GM18858 (cell line): Measurements from ENCODE around the gene ZSCAN5C.
"Not testable (repeated sequence)": the region's sequence is repeated elsewhere in the genome, so short reads cannot be mapped to it uniquely, and the experiment has no call there.

Experiments used
- ATAC-seq: cut with Tn5 transposase; IDR thresholded peaks from one replicate; pipeline ENCODE4 v1.9.1; 2021; ENCODE audit not compliant: unreplicated experiment

Gene ZSCAN5C, protein sequence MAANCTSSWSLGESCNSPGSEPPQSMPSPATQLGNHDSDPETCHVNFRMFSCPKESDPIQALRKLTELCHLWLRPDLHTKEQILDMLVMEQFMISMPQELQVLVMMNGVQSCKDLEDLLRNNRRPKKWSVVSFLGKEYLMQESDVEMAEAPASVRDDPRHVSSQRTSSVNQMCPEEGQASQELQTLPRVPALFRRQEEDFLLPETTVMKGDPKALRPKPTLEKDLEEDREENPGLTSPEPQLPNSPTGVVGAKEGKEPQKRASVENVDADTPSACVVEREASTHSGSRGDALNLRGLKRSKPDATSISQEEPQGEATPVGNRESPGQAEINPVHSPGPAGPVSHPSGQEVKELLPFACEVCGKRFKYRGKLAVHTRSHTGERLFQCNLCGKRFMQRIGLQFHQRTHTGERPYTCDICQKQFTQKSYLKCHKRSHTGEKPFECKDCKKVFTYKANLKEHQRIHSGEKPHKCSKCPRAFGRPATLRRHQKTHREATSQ

DNA sequence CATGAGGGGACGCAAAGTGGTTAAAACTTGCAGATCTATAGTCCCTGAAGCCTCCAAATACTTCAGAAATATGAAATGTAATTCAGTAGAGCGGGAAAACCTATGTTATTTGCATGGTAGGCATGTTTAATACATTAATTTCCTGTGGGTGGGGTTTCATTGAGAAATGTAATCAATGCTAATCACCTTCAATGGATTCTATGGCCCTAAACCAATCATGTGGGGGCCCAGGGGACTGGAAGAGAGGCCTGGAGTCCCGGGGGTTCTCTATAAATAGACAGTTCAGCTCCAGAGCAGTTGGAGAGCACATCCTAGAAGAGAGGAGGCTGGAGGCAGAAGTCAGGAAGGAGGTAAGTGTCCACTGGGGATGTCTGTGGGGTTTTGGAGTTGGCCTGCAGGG lies at the start of gene ZSCAN5C:
TSS of gene ZSCAN5C (plus strand) at position 301 of the 400 bp plus-strand sequence. CDS start 3,641 bp downstream, outside the sequence.
- no peak for ATAC-seq

DNA sequence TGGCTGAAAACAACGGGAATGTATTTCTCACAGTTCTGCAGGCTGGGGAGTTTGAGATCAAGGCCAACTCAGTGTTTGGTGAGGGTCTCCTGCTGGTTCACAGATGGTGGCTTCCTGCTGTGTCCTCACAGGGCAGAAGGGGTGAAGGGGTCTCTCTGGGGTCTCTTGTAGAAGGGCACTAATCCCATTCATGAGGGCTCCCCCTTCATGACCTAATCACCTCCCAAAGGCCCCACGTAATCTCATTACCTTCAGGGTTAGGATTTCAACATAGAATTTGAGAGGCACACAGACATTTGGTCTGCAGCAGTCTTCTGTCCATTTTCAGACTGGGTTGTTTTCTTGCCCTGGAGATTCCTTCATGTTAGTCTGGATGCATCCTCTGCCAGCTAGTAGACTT lies 49.4 kb upstream of the ZSCAN5C start:
- ATAC-seq, result no peak

DNA sequence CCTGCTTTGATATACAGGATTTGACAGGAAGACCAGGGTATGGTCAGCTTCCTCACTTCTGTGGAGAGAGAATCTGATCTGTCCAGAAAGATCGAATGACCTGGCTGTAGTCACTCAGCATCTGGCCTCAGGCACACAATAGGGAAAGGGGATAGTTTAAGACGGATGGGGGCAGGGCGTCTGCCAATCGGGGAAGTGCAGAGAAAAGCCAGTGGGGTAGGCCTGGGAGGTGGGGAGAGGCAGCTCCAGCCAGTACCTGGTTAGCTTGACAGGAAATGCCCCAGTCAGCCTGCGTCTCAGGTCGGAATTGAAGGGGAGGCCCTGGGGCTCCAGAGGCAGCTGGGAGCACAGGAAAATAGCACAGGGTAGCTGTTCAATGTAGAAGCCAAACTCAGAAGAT lies 48.6 kb upstream of the ZSCAN5C start:
- no peak for ATAC-seq

DNA sequence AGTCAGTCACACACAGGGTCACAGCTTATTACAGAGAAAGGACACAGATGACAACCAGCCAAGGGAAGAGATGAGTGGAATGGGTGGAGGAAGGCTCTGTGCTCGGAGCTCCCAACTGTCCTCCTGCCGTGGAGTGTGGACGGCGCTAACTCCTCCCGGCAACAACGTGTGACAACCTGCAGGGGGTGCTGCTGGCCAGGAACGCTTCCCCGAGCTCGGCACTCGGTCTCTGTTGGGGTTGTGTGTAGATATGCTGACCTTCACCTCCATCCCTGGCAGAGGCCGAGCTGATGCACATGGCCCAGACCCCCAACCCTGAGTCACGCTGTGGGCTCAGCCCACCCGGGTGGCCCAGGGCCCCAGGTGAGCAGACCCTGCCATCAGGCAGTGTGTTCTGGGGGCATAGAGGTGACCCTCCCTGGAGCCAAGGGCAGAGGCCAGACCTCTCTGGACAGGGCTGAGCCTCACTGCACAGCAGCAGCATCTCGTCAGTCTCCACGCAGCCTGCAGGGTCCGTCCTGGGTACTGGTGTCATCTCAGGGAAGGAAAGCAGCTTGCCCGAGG lies 46.9 kb upstream of the ZSCAN5C start:
- ATAC-seq, result no peak

DNA sequence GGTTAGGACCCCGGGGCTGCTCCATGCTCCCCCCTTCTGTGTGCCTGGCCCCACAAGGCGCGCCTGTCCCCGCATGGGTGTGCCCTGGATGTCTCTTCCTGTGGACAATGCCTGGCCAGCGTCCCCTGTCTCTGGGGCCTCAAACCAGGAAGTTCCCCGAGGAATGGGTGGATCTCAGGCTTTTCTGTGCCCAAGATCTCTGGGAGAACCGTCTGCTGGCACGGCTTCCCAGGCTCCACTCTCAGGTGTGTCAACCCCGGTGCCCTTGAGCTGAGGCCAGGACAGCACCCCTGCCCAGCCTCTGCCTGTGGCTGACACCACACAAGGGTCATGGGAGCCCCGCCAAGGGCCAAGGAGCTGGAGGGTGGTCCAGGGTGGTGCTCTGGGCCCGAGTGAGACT lies 45.3 kb upstream of the ZSCAN5C start:
- ATAC-seq, result no peak

DNA sequence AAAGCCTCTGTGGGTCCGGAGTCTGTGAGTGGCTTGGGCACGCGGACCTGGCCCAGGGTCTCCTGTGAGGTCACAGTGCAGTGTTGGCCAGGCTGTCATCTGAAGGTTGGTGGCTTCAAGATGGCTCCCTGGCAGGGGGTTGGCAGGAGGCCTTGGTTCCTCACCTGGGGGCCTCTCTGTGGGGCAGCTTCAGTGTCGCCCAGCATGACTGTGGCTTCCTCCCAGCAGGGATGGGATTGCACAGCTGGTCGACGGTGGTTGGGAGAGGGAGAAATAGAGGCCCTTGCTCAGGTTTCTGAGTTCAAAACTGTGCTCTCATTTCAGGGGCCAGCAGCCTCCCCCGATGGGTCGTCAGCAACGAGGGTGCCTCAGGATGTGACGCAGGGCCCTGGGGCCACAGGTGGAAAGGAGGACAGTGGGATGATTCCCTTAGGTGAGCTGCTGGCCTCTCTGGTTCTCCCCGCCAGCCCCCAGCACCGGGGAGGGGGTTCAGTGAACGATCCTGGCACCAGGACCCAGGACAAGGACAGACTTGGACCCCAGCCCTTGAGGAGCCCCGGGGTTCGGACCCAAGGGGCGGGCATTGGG lies 43.8 kb upstream of the ZSCAN5C start:
- no peak for ATAC-seq

DNA sequence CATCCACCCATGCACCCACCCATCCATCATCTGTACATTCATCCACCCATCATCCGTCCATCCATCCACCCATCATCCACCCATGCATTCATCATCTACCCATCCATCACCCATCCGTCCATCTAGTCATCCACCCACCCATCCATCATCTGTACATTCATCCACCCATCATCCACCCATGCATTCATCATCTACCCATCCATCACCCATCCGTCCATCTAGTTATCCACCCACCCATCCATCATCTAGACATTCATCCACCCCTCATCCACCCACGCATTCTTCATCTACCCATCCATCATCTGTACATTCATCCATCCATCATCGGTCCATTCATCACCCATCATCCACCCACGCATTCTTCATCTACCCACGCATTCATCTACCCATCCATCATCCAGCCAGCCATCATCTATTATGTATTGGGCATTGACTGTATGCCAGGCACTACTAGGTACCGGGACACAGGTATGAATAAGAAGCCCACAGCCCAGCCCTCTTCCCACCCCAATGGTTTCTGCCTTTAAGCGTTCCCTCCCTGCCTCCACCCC lies 43.0 kb upstream of the ZSCAN5C start:
- ATAC-seq, result no peak

DNA sequence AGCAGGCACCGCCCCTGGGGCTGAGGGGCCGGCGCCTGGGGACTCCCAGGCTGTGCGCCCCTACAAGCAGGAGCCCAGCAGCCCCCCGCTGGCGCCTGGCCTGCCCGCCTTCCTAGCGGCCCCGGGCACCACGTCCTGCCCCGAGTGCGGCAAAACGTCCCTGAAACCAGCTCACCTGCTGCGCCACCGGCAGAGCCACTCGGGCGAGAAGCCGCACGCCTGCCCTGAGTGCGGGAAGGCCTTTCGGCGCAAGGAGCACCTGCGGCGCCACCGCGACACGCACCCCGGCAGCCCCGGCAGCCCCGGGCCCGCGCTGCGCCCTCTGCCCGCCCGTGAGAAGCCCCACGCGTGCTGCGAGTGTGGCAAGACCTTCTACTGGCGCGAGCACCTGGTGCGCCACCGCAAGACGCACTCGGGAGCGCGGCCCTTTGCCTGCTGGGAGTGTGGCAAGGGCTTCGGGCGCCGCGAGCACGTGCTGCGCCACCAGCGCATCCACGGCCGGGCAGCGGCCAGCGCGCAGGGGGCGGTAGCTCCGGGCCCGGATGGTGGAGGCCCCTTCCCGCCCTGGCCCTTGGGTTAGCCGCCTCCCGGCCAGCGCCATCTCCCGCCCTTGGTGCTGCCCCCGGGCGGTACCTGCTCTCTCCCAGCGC lies 42.3 kb upstream of the ZSCAN5C start:
- ATAC-seq, result no peak

DNA sequence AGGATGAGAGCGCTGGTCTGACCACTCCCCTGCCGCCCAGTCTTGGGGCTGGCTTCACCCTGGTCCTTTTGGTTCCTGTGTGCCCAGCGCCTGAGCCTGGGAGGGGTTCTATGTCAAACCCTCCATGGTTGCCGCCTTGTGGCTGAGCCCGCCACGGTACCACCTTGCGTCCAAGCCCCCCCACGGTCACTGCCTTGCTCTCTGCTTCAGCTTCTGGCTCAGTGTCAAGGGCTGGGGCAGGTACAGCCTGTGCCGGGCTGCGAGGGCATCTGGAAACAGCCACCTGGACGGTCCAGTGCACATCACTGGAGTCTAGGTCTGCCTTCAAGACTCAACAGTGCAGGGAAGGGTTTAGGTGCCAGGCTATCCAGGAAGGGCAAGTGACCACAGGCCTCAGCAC lies 40.5 kb upstream of the ZSCAN5C start:
- no peak for ATAC-seq

DNA sequence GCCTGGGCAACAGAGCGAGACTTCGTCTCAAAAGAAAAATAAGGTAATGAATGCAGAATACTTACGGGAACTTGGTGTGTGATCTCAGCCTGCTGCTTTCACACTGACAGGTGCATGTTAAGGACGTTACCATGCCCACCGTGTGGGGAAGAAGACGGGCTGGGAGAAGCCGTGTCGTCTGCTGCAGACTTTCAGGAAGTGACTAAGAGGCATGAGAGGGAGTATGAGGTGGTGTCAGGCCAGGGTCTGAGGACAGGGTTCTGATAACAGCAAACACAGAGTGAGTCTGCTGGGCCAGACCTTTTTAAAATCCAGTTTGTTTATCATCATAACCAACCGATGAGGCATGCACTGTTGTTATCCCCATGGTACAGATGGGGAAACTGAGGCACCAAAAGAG lies 39.8 kb upstream of the ZSCAN5C start:
- no peak for ATAC-seq

DNA sequence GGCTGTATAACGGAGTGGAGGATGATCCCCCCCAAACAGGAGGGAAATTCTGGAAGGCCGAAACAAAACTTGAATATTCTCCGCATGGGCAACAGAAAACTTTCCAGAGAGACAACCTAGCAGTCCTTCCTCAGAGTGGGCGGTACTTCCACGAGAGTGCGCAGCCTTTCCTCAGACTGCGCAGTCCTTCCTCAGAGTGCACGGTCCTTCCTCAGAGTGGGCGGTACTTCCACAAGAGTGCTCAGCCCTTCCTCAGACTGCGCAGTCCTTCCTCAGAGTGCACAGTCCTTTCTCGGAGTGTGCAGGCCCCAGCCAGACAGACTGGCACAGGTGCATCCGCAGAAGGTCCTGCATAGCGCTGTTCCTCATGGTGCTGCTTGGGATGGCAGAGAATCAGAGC lies 39.0 kb upstream of the ZSCAN5C start:
- no peak for ATAC-seq

DNA sequence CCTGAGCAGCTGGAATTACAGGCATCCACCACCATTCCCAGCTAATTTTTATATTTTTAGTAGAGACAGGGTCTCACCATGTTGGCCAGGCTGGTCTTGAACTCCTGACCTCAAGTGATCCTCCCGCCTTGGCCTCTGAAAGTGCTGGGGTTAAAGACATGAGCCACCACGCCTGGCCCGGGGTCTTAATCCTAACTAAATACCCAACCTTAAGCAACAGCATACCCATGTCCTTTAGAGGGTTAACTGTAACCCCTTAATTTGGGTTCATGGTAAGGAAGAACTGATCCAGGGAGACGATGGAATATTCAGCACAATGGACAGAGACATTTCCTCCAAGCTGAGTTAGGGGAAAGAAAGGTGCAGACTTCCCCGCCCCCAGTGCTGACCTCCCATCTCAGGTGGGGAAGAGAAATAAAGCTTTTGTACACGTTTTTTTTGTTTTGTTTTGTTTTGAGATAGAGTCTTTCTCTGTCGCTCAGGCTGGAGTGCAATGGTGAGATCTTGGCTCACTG lies 35.0 kb upstream of the ZSCAN5C start:
- ATAC-seq, result no peak

DNA sequence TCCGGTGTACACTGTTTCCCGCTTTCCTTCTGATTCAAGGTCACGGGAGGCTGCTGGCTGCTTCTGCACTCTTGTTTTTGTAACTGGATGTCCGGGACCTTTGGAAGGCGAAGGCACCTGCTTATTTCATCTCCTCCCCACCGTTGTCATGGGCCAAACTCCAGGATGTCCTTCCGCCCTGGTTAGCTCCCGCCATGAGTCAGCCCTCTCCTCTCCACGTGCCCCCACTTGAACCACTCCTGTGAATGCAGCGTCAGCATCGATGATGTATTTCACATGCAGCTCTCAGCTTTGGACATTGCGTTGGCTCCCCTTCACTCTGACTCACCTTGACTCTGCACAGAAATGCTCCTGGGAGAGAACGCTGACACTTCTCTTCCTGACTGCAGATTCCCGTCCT lies 31.8 kb upstream of the ZSCAN5C start:
- ATAC-seq, result no peak

DNA sequence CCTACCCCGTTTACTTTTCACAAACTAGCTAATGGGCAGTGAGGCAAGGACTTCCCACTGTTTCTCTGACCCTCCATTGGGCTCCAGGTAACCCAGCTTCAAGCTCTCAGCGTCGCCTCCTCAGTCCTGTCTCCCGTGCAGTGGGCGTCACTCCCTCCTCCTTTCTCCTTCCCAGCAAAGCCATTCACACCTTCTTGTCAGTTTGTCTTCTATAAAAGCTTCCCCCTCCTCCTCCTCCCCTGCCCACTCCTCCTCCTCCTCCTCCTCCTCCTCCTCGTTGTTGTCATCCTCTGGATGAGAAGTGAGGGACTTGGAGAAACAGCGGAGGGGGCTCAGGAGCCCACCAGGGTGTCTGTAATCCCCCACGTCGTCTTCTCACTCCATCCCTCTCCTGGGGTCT lies 28.0 kb upstream of the ZSCAN5C start:
- ATAC-seq, result no peak

DNA sequence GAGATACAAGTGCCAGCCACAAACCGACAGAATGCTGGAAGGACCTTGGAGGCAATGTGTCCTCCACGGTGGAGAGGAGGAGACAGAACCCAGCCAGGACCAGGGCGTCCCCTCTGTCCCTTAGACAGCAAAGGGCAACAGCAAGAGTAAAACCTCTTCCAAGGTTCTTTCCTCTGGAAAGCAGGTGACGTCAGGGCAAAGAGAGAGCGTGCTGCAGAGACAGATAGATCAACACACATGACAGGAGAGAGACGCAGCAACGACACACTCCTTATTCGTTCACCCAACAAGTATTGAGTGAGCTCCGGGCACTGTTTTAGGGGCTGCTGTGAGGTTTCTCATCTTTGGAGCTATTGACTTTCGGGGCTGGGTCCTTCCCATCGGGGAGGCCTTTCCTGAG lies 27.5 kb upstream of the ZSCAN5C start:
- ATAC-seq, result no peak

DNA sequence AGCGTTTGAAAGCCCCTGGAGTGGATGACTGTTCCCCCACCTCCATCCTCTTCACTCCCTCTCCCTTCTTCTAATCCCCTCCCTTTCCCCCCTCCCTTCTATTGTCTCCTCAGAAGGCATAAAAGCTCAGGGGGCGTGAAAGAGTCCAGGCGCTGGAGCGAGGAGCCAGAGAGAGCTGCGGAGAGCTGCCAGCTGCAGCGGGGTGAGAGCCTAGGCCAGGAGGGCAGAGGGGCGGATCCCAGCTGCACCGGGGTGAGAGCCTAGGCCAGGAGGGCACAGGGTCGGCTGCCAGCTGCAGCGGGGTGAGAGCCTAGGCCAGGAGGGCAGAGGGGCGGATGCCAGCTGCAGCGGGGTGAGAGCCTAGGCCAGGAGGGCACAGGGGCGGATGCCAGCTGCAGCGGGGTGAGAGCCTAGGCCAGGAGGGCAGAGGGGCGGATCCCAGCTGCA lies 26.2 kb upstream of the ZSCAN5C start, which contains the start of gene GALP:
TSS of gene GALP (plus strand) at position 148 of the 447 bp plus-strand sequence. CDS start 1,101 bp downstream, outside the sequence.
- ATAC-seq, result not testable (repeated sequence)

DNA sequence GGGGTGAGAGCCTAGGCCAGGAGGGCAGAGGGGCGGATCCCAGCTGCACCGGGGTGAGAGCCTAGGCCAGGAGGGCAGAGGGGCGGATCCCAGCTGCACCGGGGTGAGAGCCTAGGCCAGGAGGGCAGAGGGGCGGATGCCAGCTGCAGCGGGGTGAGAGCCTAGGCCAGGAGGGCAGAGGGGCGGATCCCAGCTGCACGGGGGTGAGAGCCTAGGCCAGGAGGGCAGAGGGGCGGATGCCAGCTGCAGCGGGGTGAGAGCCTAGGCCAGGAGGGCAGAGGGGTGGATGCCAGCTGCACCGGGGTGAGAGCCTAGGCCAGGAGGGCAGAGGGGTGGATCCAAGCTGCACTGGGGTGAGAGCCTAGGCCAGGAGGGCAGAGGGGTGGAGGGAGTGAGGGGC lies 25.8 kb upstream of the ZSCAN5C start:
- not testable (repeated sequence) for ATAC-seq

DNA sequence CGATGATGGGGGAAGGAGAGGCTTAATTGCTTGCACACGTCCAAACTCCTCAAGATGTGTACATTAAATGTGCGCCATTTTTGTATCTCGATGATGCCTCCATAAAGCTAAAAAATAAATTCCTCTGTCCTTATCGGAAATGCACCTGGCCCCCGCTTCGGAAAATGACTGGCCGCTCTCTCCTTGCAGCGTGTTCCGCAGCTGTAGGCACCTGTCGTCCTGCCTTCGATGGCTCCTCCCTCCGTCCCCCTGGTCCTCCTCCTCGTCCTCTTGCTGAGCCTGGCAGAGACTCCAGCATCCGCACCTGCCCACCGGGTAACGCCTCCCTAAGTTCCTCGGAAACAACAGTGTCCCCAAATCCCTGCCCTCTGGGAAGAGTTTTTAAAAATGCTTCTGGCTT lies 25.2 kb upstream of the ZSCAN5C start:
- no peak for ATAC-seq

DNA sequence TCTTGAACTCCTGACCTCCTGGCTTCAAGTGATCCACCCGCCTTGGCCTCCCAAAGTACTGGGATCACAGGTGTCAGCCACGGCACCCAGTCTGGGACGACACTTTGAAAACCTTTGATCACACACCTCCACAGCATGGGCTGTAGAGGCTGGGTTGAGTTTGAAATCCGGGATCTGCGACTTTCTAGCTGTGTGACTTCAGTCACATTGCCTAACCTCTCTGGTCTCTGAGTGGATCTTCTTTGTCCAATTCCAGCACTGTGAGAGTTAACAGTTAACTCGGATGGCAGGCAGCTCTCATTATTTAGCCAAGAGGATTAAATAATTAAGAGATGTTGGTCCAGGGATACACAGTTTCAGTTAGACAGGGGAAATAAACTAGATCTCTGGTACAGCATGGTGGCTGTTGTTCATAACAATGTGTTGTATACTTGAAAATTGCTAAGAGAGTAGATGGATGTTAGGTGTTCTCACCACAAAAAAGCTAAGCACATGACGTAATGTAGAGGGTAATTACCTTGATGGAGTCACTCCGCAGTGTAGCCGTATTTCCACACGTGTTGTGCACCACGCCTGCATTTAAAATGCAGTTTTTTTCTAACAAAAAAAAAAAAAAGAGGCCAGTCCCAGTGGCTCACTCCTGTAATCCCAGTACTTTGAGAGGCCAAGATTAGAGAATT lies 24.4 kb upstream of the ZSCAN5C start:
- no peak for ATAC-seq

DNA sequence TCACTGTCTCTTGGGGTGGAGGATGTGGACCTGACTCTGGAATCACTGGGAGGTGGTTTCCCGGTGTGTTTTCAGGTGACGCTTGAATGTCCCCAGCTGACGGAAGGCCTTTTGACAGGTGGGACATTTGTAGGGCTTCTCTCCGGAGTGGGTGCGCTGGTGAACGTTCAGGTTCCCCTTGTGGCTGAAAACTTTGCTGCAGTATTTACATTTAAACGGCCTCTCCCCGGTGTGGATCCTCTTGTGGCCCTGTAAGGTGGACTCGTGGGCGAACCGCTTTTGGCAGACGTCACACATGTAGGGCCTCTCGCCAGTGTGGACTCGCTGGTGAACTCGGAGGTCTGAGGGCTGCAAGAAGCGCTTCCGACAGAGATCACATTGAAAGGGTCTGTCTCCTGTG lies 12.3 kb upstream of the ZSCAN5C start:
- no peak for ATAC-seq
